HG02943 (cell line): Measurements from ENCODE around the gene SNAP29.
A peak's percentile ranks its signal among the peaks of the same experiment; 100 is the strongest.
"Not testable (repeated sequence)": the region's sequence is repeated elsewhere in the genome, so short reads cannot be mapped to it uniquely, and the experiment has no call there.

Source experiments
- ATAC-seq: cut with Tn5 transposase; IDR thresholded peaks from one replicate; pipeline ENCODE4 v1.9.1; 2021; ENCODE audit warnings: mild to moderate bottlenecking, low read depth, moderate library complexity; ENCODE audit not compliant: unreplicated experiment

The SNAP29 gene

GRCh38 chr22:20858615-20859416, at the start of gene SNAP29, which contains the start of gene PI4KA:
TSS of gene SNAP29 (plus strand) at chr22:20859007. CDS start at chr22:20859111, 104 bp downstream.
TSS of gene PI4KA (minus strand) at chr22:20858811. CDS start at chr22:20858725, 86 bp downstream.
- peak; percentile 90 for ATAC-seq

DNA sequence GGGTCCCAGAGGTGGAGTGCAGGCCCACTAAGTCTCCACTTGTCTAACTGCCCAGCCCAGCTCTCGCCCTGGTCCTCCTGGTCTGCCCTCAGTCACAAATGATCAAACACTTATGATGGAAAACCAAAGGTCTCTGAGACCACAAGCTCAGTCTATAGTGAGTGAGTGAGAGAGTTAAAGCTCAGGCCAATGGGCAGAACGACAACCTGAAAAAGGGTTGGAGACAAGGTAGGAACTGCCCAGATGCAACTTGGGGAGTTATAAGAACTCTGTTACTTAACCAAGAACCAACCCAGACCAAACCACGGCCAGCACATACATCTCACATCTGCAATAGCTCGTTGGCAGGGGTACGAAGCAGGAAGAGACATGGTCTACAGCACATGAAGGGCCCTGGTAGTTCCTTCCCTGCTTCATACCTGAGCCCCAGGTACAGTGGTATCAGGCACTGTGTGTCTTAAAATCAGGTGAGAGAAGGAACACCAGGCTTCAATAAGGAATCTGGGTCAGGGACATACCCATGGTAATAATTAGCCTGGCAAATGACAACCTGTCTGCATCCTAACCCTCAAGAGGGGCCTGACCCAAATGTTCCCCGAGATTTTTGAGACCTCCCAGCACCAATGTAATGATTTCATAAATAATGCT, 49.1 kb upstream of the SNAP29 start:
- no peak for ATAC-seq

DNA sequence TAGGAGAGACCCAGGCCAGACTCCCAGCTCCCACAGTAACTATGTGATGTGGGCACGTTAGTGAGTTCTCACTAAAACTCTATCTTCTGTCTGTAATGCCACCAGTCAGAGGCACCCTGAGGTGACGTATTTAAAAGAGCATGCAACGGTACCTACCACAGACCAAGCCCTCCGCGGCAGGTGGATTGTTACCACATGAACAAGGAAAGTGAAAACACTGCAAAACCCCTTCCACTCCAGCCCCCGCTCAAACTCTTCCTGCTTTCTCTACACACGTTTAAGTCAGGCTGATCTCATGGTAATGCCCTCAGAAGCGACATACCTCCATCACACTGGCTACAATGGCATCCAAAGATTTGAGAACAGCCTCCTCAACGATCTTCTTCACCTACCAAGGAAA, 48.2 kb upstream of the SNAP29 start:
- no peak for ATAC-seq

DNA sequence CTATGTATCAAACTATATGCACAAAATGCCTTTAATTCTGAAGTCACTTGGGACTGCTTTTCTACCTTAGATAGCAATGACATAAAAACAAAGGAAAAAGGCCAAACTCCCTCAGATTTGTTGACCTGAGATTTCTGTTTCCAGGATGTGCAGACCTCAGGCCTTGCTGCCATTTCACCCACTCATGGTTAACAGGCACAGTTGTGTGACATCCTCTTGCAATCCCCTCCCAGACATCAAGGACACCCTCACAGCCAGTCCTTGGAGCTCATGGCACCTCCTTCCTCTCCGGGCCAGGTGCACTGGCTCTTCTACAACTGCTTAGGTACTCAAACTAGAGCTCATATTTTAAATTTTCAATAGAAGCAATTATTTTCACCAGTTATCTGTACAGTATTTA, 47.6 kb upstream of the SNAP29 start:
- ATAC-seq: no peak

DNA sequence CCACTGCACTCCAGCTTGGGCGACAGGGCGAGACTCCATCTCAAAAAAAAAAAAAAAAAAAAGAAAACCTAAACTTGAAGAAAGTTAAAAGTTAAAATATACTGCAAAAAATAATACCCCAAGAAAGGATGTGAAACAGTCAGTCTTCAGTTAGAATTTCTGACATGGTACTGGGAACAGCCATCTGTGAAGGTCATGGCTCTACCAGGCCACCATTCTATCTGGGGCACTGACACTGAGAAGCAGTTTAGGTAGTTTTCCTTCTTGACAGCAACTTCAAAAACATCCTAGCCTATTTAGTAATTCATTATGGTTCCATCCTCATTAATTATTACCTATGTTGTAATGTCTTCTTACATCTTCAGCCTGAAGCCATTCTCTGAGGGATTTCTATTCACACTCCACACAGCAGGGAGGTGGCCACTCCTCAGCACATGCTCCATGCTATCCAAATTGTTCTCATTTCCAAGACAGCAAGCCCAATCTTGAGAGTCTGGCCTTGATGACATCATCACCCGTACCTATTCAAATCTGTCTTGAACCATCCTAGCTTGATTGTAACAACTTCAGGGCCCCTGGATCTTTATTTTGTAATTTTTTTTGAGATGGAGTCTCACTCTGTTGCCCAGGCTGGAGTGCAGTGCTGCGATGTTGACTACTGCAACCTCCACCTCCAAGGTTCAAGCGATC, 46.7 kb upstream of the SNAP29 start:
- ATAC-seq: no peak

GRCh38 chr22:20813056-20813455, 45.8 kb upstream of the SNAP29 start:
- no peak for ATAC-seq

GRCh38 chr22:20814221-20814808, 44.5 kb upstream of the SNAP29 start:
- ATAC-seq: no peak

DNA sequence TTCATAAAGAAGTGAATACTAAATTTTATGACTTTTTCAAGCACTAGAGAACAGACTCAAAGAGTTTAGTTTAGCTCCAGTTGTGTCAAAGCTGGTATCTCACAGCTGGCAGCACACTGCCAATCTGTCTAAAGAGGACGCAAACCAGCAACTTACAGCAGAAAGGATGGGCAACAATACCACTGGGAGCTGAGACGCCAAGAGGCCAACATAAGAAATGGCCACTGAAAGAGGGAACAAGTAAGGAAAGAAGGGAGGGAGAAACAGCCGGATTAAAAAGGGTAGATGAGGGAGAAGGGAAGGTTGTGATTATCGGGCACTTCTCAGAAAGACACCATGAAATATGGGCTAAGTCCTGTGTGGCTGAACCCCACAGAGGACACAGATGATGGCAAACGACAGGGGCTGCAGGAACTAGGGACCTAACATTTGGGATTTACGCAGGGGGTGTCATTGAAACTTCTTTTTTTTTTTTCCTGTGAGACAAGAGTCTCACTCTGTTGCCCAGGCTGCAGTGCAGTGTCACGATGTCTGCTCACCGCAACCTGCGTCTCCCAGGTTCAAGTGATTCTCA, 43.2 kb upstream of the SNAP29 start:
- no peak for ATAC-seq

- ATAC-seq: no peak
Measured at GRCh38 chr22:20816559-20816958, 42.2 kb upstream of the SNAP29 start.

- no peak for ATAC-seq
Measured at GRCh38 chr22:20818471-20818870, 40.3 kb upstream of the SNAP29 start.

- ATAC-seq: no peak
Measured at GRCh38 chr22:20819471-20819870, 39.3 kb upstream of the SNAP29 start.

DNA sequence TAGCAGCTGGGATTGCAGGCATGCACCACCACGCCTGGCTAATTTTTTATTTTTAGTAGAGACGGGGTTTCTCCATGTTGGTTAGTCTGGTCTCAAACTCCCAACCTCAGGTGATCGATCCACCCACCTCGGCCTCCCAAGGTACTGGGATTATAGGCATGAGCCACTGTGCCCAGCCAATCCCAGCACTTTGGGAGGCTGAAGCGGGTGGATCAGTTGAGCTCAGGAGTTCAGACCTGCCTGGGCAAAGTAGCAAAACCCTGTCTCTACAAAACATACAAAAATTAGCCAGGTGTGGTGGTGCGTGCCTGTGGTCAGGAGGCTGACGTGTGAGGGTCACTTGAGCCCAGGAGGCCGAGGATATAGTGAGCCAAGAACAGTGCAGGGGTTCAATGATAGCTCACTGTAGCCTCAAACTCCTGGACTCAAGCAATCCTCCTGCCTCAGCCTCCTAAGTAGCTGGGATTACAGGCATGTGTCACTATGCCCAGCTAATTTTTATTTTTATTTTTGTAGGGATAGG, 37.0 kb upstream of the SNAP29 start:
- ATAC-seq: not testable (repeated sequence)

DNA sequence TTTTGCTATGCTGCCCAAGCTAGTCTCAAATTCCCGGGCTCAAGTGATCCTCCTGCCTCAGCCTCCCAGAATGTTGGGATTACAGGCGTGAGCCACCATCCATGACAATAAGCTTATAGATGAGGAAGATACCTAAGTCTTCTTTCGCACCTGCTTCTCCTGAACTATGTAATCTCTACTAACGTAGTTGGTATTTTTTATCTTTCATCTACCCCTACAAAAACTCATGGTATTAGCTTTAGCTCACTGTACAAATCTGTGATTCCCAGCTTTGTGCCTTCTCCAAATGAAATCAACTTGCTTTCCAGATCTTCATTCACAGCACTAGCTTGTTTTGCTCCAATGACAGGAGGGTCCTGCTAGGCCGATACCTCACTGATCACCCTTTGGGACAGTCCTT, 36.6 kb upstream of the SNAP29 start:
- ATAC-seq: no peak

DNA sequence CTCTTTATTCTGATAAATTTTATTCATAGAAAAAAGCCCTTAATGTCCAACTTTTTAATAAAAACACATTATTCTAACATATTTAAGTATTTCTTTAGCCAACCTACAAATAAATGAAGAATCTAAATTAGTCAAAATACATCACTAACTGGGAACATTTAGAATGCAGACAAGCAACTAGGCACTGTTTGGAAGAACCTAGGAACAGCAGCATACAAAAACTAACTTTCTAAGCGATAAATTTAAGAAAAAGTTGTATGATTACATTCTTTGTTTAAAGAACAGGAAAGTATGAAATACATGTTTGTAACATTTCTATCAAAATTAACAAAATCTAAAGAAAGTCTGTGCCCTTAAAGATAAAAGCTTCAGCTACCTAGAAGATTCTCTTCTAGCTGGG, 35.5 kb upstream of the SNAP29 start:
- no peak for ATAC-seq

DNA sequence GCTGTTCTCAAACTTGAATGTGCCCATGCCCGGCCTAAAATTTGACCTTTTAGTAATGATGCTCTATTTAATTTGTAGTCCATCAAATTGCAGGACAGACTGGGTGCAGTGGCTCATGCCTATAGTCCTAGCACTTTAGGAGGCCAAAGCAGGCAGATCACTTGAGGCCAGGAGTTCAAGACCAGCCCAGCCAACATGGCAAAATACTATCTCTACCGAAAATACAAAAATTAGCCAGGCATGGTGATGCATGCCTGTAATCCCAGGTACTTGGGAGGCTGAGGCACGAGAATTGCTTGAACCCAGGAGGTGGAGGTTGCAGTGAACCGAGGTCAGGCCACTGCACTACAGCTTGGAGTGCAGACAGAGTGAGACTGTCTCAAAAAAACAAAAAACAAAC, 33.6 kb upstream of the SNAP29 start:
- not testable (repeated sequence) for ATAC-seq

GRCh38 chr22:20825624-20826023, 33.2 kb upstream of the SNAP29 start:
- ATAC-seq: no peak

- ATAC-seq: not testable (repeated sequence)
Measured at GRCh38 chr22:20826373-20827152, 32.2 kb upstream of the SNAP29 start.

- no peak for ATAC-seq
Measured at GRCh38 chr22:20829491-20830134, 29.2 kb upstream of the SNAP29 start.

GRCh38 chr22:20833225-20833665, 25.6 kb upstream of the SNAP29 start:
- ATAC-seq: no peak
